Measurements from ENCODE around the gene MYO16. TPM values are rescaled to one million over a fixed set of nuclear protein-coding genes. Genes with fewer than 3 reads are reported as not detected.

The MYO16 gene
- total RNA-seq, 1 experiment from 2014 or later, result not detected

GRCh38 chr13:109131698-109132257 is 502.4 kb downstream of the MYO16 start:
- H3K27ac ChIP-seq (ENCODE audit: insufficient read length, low read depth, low read length), result no peak overlapping the region
- no peaks in the 10 kb centered on the region for H3K79me2 ChIP-seq (ENCODE audit: insufficient read depth, low read length)
- H3K9me3 ChIP-seq (ENCODE audit: control insufficient read depth, low read depth, low read length), result no peaks in the 10 kb centered on the region
- no CpG with 5 or more reads among the region's 10 CpGs for WGBS (ENCODE audit: extremely low coverage, insufficient read length, low lambda C conversion rate)
- no peaks in the 10 kb centered on the region for H3K27me3 ChIP-seq (ENCODE audit: insufficient read depth, low read length)
- no peak for DNase-seq
- no peak overlapping the region for H4K8ac ChIP-seq (replicated peaks; ENCODE audit: insufficient read length, low read depth, low read length)
- no peaks in the 10 kb centered on the region for H3K36me3 Mint-ChIP-seq (ENCODE audit: insufficient read depth in 1 of 3, low read depth in 3 of 3)
- no peak overlapping the region for H2BK12ac ChIP-seq (ENCODE audit: insufficient read length, low read depth, low read length)
- no peak overlapping the region for H4K5ac ChIP-seq (ENCODE audit: insufficient read length, low read depth, low read length)
- H3K4ac ChIP-seq (ENCODE audit: low read depth, low read length), result no peak overlapping the region
- H4K20me1 ChIP-seq (ENCODE audit: control insufficient read depth, insufficient read depth, insufficient read length), result no peaks in the 10 kb centered on the region
- H2BK15ac ChIP-seq (ENCODE audit: low read depth, low read length), result no peak overlapping the region
- H2AFZ ChIP-seq (ENCODE audit: low read length), result no peak overlapping the region
- H2BK5ac ChIP-seq (ENCODE audit: insufficient read length, low read length), result no peak overlapping the region
- no peak overlapping the region for H2BK120ac ChIP-seq (ENCODE audit: low read depth, low read length, poor library complexity, severe bottlenecking)
- peak overlapping the region in 2 of 3 experiments; percentile 70 to 87; a peak in 2 of 7 replicates for H3K27ac Mint-ChIP-seq
- no peak overlapping the region for H3K56ac ChIP-seq (ENCODE audit: insufficient read length, low read depth, low read length)
- no peak overlapping the region for H3K14ac ChIP-seq (ENCODE audit: insufficient read depth, low read length)
- H3K27me3 Mint-ChIP-seq (ENCODE audit: low read depth), result no peaks in the 10 kb centered on the region; the same call in 1 of the 2 replicates
- H2AK5ac ChIP-seq (ENCODE audit: insufficient read length, low read length), result no peak overlapping the region
- no peak overlapping the region for H3K18ac ChIP-seq (ENCODE audit: insufficient read length, low read depth, low read length)
- TF ChIP-seq CTCF (conservative IDR thresholded peaks at IDR 0.05), result no peak
- no peak overlapping the region for H3K4me2 ChIP-seq (ENCODE audit: insufficient read depth, insufficient read length, low read length)
- H3T11ph ChIP-seq (ENCODE audit: low read length), result no peak overlapping the region
- H3K9ac ChIP-seq (ENCODE audit: extremely low read depth, insufficient read length, low read length), result no peak overlapping the region
- H3K4me1 Mint-ChIP-seq, result peaks cover 6 to 12% of the 10 kb centered on the region in 2 experiments; a peak in 3 of 4 replicates
- H3K23me2 ChIP-seq (ENCODE audit: insufficient read length, low read depth, low read length, poor library complexity, severe bottlenecking), result no peaks in the 10 kb centered on the region
- H3K4me3 Mint-ChIP-seq, result no peak overlapping the region
- no peak overlapping the region for H2BK20ac ChIP-seq (ENCODE audit: low read depth, low read length, poor library complexity, severe bottlenecking)
- peaks cover 4% of the 10 kb centered on the region; the same call in 1 of the 2 replicates for H3K4me1 ChIP-seq (ENCODE audit: insufficient read depth, low read length)
- no peak overlapping the region for H4K91ac ChIP-seq (ENCODE audit: insufficient read length, low read depth, low read length)
- H3K9me3 Mint-ChIP-seq, result no peaks in the 10 kb centered on the region; a peak in 1 of 5 replicates
- no peak overlapping the region for H3K23ac ChIP-seq (ENCODE audit: insufficient read length, low read depth, low read length)
- H3K79me1 ChIP-seq (ENCODE audit: insufficient read depth, low read depth, low read length, poor library complexity, severe bottlenecking), result no peaks in the 10 kb centered on the region
